Activated B cell treated with CpG ODN at 0.5 μM for 24 hours (primary cell): ENCODE results near the gene MLLT10. TPM values are rescaled to one million over a fixed set of nuclear protein-coding genes. Genes with fewer than 3 reads are reported as not detected.

Source experiments
- ATAC-seq: fragments of 200-7000 bp; cut with Tn5 transposase; one replicate; pipeline ENCODE4 v1.10.0; 2021; ENCODE audit warnings: low read depth, mild to moderate bottlenecking, moderate library complexity
- CTCF ChIA-PET: fragments of 350-600 bp; sonication (Branson Sonifier 250); formaldehyde crosslinking; loops from one replicate; lab custom pipeline; 2021; ENCODE audit warnings: antibody characterized with exemption; lab: Charles Lee
- POLR2A ChIA-PET: fragments of 350-600 bp; sonication (Branson Sonifier 250); formaldehyde crosslinking; loops from one replicate; lab custom pipeline; 2021; ENCODE audit warnings: antibody characterized with exemption; lab: Charles Lee
- DNase-seq: peaks from one replicate; pipeline ENCODE4 v3.0.0; 2022
- H3K27ac Mint-ChIP-seq: one replicate; pipeline ENCODE4 v1.8.0; 2020; ENCODE audit warnings: mixed read lengths
- H3K27me3 Mint-ChIP-seq: one replicate; pipeline ENCODE4 v1.8.0; 2021; ENCODE audit warnings: mixed read lengths
- H3K36me3 Mint-ChIP-seq: one replicate; pipeline ENCODE4 v1.8.0; 2021; ENCODE audit warnings: low read depth, mixed read lengths
- H3K4me1 Mint-ChIP-seq: one replicate; pipeline ENCODE4 v1.8.0; 2021; ENCODE audit warnings: mixed read lengths
- H3K4me3 Mint-ChIP-seq: one replicate; pipeline ENCODE4 v1.8.0; 2020; ENCODE audit warnings: mild to moderate bottlenecking, mixed read lengths
- H3K9me3 Mint-ChIP-seq: one replicate; pipeline ENCODE4 v1.8.0; 2020; ENCODE audit warnings: mixed read lengths
- intact Hi-C: fragments of 100-400 bp; cut with micrococcal nuclease; formaldehyde crosslinking; loops from one replicate; pipeline ENCODE4 v1.15.1; 2024
- total RNA-seq: library from RNA; stranded (reverse); gene quantifications from 2 replicates; pipeline ENCODE4 v1.2.3, GENCODE V29; 2022
- TF ChIP-seq, protein P1 (sequence below): fragments of 200-600 bp; IDR thresholded peaks from one replicate; pipeline ENCODE4 v1.8.0; 2022; ENCODE audit warnings: antibody characterized with exemption, mild to moderate bottlenecking

Gene MLLT10
- total RNA-seq, 1 donor from 2014 or later, result 48.7 TPM

DNA sequence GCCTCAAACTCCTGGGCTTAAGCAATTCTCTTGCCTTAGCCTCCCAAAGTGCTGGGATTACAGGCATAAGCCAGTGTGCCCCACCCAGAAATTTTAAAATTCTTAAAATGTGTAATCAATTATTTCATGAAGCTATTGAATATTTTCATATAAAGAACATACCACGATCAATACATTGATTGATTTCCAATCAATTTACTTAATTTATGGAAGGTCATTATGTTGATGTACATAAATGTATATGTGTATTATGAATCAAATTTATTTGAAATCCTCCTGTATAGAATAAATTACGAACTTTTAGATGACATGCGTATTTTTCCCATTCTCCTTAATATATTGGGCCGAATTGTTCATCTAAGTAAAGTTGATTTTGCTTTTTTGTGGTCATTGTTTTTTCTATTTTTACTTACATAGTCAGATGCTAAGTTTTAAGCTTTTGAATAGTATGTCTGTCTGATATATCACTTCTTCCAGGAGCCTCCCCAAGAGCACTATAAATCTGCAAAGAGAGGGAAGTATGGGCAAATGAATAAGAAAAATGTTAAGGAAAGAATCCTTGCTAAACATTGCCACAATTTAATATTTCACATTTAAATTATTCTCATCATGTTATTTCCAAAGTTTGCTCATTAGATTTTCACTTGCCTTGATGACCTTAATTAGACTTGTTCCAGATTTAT is 43.9 kb upstream of the MLLT10 start:
- intact Hi-C loops, result loop anchor here (10.0 kb wide), 4 partner anchors 635 to 1705 kb away; partner anchors contain the start of genes MSRB2 and PTF1A
- ChIA-PET POLR2A (no interaction called here), CTCF (no interaction called here)
- DNase-seq (no peak), ATAC-seq (no peak)
- TF ChIP-seq, protein P1, sequence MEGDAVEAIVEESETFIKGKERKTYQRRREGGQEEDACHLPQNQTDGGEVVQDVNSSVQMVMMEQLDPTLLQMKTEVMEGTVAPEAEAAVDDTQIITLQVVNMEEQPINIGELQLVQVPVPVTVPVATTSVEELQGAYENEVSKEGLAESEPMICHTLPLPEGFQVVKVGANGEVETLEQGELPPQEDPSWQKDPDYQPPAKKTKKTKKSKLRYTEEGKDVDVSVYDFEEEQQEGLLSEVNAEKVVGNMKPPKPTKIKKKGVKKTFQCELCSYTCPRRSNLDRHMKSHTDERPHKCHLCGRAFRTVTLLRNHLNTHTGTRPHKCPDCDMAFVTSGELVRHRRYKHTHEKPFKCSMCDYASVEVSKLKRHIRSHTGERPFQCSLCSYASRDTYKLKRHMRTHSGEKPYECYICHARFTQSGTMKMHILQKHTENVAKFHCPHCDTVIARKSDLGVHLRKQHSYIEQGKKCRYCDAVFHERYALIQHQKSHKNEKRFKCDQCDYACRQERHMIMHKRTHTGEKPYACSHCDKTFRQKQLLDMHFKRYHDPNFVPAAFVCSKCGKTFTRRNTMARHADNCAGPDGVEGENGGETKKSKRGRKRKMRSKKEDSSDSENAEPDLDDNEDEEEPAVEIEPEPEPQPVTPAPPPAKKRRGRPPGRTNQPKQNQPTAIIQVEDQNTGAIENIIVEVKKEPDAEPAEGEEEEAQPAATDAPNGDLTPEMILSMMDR, result no peak
- Mint-ChIP-seq H3K9me3 (no peaks in the 10 kb centered on the region), H3K27me3 (peaks cover 30% of the 10 kb centered on the region), H3K4me3 (no peak overlapping the region), H3K4me1 (peaks cover 11% of the 10 kb centered on the region), H3K36me3 (no peaks in the 10 kb centered on the region), H3K27ac (no peak overlapping the region)

DNA sequence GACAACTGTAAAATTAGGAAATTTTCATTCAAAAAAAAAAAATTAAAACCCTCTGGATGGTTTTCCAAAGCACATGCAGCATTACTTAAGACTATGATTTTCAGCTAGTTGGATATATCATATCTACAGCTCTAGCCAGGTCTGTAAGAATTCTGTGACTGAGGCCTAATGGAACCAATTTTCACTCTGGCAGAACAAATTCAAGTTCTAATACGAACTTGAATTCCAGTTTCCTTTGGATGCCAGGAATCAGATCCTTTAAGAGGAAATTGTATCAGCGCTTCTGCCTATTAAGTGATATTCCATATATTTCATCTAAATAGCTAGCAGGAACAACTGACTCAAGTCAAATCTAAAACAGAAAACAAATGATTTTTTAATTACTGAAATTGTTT is 43.3 kb upstream of the MLLT10 start:
- no peaks in the 10 kb centered on the region for H3K9me3 Mint-ChIP-seq
- no peak for DNase-seq
- H3K4me1 Mint-ChIP-seq, result peaks cover 15% of the 10 kb centered on the region
- ChIA-PET POLR2A (no interaction called here), CTCF (no interaction called here)
- no peak overlapping the region for H3K27ac Mint-ChIP-seq
- ATAC-seq, result no peak
- no peaks in the 10 kb centered on the region for H3K36me3 Mint-ChIP-seq
- H3K4me3 Mint-ChIP-seq, result no peak overlapping the region
- TF ChIP-seq, protein P1, result no peak
- H3K27me3 Mint-ChIP-seq, result peaks cover 34% of the 10 kb centered on the region
- intact Hi-C loops, result loop anchor here (10.0 kb wide), 4 partner anchors 636 to 1704 kb away; partner anchors contain the start of genes MSRB2 and PTF1A

DNA sequence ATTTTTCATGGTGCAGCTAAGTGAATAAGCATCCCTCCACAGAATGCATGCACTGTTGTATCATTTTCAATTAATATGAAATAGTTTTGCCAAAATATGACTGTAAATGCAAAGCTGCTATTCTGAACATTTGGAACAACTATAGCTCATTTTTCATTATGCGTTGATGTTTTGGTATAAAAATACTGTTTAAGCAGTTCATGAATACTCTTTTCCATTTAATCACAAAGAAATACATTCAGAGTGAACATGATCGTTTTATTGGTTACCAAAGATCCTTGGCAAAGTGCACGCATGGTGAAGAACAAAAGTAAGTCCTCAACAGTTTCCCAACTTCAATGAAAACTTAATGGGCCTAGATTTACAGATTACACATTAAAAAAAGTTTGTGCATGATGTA is 41.6 kb upstream of the MLLT10 start:
- intact Hi-C loops, result loop anchor here (10.0 kb wide), 4 partner anchors 638 to 1702 kb away; partner anchors contain the start of genes MSRB2 and PTF1A
- ATAC-seq (no peak), DNase-seq (no peak)
- ChIA-PET CTCF (no interaction called here), POLR2A (interaction anchor here (0.7 kb wide), 1 partner anchor 197 kb away, joined by 5 read pairs; no protein-coding TSS in a partner anchor)
- Mint-ChIP-seq H3K36me3 (no peaks in the 10 kb centered on the region), H3K9me3 (no peaks in the 10 kb centered on the region), H3K27ac (no peak overlapping the region), H3K27me3 (peaks cover 33% of the 10 kb centered on the region), H3K4me3 (no peak overlapping the region), H3K4me1 (peaks cover 18% of the 10 kb centered on the region)
- TF ChIP-seq, protein P1, result no peak

DNA sequence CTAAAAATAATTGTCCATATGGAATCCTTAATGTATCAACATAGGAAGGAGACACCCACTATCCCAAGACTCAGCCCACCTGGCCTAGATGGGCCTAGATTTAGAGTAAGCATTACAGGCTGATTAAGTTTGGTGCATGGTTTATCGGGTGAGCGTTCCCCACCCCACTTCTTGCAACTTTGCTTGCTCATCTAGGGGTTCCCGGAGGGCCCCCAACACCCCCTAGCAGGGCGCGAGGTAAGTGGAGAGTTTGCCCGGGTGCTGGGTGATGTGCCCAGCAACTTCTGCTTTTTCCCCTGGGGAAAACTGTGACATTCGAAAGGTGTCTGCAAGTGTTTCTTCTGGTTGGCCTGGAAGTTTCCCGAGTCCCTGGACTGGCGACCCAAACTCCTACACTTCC is 40.2 kb upstream of the MLLT10 start:
- Mint-ChIP-seq H3K4me1 (peaks cover 23% of the 10 kb centered on the region), H3K27ac (no peak overlapping the region), H3K9me3 (no peaks in the 10 kb centered on the region), H3K27me3 (peaks cover 41% of the 10 kb centered on the region), H3K36me3 (no peaks in the 10 kb centered on the region), H3K4me3 (peak overlapping the region; percentile 82)
- TF ChIP-seq, protein P1, result no peak
- DNase-seq (no peak), ATAC-seq (no peak)
- ChIA-PET CTCF (interaction anchor here (1.8 kb wide), 1 partner anchor 239 kb away, joined by 4 read pairs; no protein-coding TSS in a partner anchor), POLR2A (no interaction called here)
- intact Hi-C loops, result loop anchor here (2.0 to 10.0 kb wide), 7 partner anchors 461 to 1701 kb away; partner anchors contain the start of genes MSRB2 and PTF1A
